Loucy (cell line): ENCODE measurements around the gene CD58.

Experiments used
- EZH2phosphoT487 ChIP-seq: fragments of 200-600 bp; IDR thresholded peaks from 2 replicates; pipeline ENCODE4 v1.6.1; 2018; ENCODE audit warnings: antibody characterized with exemption, mild to moderate bottlenecking, moderate library complexity, borderline replicate concordance
- TF ChIP-seq, protein P1 (sequence below): fragments of 200-600 bp; sonication (generic); conservative IDR thresholded peaks from 2 replicates; pipeline ENCODE4 v1.5.1; 2014; ENCODE audit warnings: mild to moderate bottlenecking, antibody characterized with exemption, low read length

DNA sequence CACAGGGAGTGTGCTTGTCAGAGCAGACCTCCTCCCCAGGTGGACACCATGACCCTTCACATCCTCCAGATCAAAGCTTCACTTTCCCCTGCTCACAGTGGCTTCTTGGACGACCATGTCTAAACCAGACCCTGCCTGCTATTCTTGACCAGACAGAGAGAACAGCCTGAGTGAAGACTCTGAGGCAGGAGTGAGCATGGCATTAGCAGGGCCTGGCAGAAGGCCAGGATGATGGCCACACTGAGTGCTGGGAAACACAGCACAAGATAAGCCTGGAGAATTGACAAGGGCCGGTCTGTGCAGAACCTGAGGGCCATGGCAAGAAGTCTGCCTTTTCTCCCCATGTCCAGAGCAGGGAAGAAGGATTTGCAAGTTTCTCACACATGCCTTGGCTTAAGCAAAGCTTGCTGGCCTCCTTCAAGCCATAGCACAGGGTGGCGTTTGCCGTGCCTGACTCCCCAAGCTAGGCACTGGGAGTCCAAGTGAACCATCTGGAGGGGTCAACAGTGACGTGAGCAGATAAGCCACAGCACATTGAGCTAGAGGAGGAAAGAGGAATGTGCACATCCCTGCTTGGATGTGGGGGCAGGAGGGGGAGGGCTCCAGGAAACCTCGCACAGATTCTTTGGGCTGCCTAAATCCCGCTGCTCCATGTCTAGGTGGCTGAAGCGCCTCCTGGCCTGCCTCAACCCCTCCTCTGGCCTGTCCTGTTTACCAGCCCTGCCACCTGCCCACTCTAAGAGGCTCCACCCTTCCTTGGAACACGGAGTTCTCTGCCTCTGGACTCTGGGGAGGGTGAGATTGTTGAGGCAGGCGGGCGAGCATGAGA lies 87.1 kb downstream of the CD58 start:
- TF ChIP-seq, protein P1, sequence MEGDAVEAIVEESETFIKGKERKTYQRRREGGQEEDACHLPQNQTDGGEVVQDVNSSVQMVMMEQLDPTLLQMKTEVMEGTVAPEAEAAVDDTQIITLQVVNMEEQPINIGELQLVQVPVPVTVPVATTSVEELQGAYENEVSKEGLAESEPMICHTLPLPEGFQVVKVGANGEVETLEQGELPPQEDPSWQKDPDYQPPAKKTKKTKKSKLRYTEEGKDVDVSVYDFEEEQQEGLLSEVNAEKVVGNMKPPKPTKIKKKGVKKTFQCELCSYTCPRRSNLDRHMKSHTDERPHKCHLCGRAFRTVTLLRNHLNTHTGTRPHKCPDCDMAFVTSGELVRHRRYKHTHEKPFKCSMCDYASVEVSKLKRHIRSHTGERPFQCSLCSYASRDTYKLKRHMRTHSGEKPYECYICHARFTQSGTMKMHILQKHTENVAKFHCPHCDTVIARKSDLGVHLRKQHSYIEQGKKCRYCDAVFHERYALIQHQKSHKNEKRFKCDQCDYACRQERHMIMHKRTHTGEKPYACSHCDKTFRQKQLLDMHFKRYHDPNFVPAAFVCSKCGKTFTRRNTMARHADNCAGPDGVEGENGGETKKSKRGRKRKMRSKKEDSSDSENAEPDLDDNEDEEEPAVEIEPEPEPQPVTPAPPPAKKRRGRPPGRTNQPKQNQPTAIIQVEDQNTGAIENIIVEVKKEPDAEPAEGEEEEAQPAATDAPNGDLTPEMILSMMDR: no peak
- no peak for TF ChIP-seq EZH2phosphoT487
